Bone marrow (tissue), 2 donors: ENCODE measurements around the gene FRAT2.

Experiments
- DNase-seq, 2 donors: peaks; one replicate each; lab custom pipeline; 2025; lab: John Stamatoyannopoulos, UW

Gene FRAT2

GRCh38 chr10:97325754-97326153 is 8.8 kb downstream of the FRAT2 start:
- no peak for DNase-seq

GRCh38 chr10:97323501-97323900 is 11.0 kb downstream of the FRAT2 start:
- DNase-seq: no peak

- DNase-seq: no peak
These were observed 12.7 kb downstream of the FRAT2 start for GRCh38 chr10:97321804-97322190.

GRCh38 chr10:97321032-97321803 is 13.3 kb downstream of the FRAT2 start:
- DNase-seq: peak; percentile 4 to 14

- DNase-seq: no peak
These were observed 14.0 kb downstream of the FRAT2 start for GRCh38 chr10:97320480-97321031.

GRCh38 chr10:97319671-97320479 is 14.7 kb downstream of the FRAT2 start:
- peak; percentile 26 to 44 for DNase-seq

- DNase-seq: peak; percentile 88 to 97
These were observed 15.5 kb downstream of the FRAT2 start, which contains the start of gene FRAT1 for GRCh38 chr10:97318772-97319651. Gene FRAT1, plus strand, starts transcription at chr10:97319271. Its CDS starts 183 bp downstream, at chr10:97319454.

- DNase-seq: no peak
These were observed 19.9 kb downstream of the FRAT2 start for GRCh38 chr10:97314671-97315070.

GRCh38 chr10:97312897-97313296 is 21.6 kb downstream of the FRAT2 start:
- DNase-seq: no peak

GRCh38 chr10:97311111-97311626 is 23.4 kb downstream of the FRAT2 start:
- no peak for DNase-seq

- DNase-seq: no peak
These were observed 26.4 kb downstream of the FRAT2 start for GRCh38 chr10:97307866-97308780.

GRCh38 chr10:97307441-97307840 is 27.1 kb downstream of the FRAT2 start:
- DNase-seq: no peak

- no peak for DNase-seq
These were observed 32.3 kb downstream of the FRAT2 start for GRCh38 chr10:97302088-97302791.

GRCh38 chr10:97300980-97301379 is 33.5 kb downstream of the FRAT2 start:
- no peak for DNase-seq

GRCh38 chr10:97298223-97298571 is 36.3 kb downstream of the FRAT2 start:
- DNase-seq: no peak

- no peak for DNase-seq
These were observed 36.8 kb downstream of the FRAT2 start for GRCh38 chr10:97297556-97298222.

- DNase-seq: no peak
These were observed 41.7 kb downstream of the FRAT2 start for GRCh38 chr10:97292862-97293198.

GRCh38 chr10:97292097-97292861 is 42.2 kb downstream of the FRAT2 start, which contains the start of gene ARHGAP19:
Gene ARHGAP19, minus strand, starts transcription at chr10:97292637. Its CDS starts 10 bp downstream, at chr10:97292627.
- DNase-seq: peak; percentile 68 to 98
